ENCODE results near the gene CUBN.
A peak's percentile ranks its signal among the peaks of the same experiment; 100 is the strongest.

CUBN gene

GRCh38 chr10:16944986-16945385, 184.6 kb downstream of the CUBN start:
- no peak for DNase-seq

- peak; percentile 71 for DNase-seq
Measured at GRCh38 chr10:16944402-16944801, 185.2 kb downstream of the CUBN start.

GRCh38 chr10:16943295-16944285, 186.0 kb downstream of the CUBN start:
- DNase-seq: peak; percentile 63

GRCh38 chr10:16942381-16943078, 187.1 kb downstream of the CUBN start:
- peak; percentile 35 for DNase-seq

GRCh38 chr10:16941870-16942269, 187.7 kb downstream of the CUBN start:
- DNase-seq: peak; percentile 73

GRCh38 chr10:16941067-16941466, 188.5 kb downstream of the CUBN start:
- no peak for DNase-seq

GRCh38 chr10:16938952-16939351, 190.7 kb downstream of the CUBN start:
- DNase-seq: no peak

GRCh38 chr10:16934461-16934860, 195.2 kb downstream of the CUBN start:
- DNase-seq: no peak

- peak; percentile 20 for DNase-seq
Measured at GRCh38 chr10:16933783-16934182, 195.8 kb downstream of the CUBN start.

- DNase-seq: no peak
Measured at GRCh38 chr10:16931930-16932329, 197.7 kb downstream of the CUBN start.

- no peak for DNase-seq
Measured at GRCh38 chr10:16930540-16930939, 199.1 kb downstream of the CUBN start.

- DNase-seq: no peak
Measured at GRCh38 chr10:16929069-16929468, 200.5 kb downstream of the CUBN start.

- peak; percentile 71 for DNase-seq
Measured at GRCh38 chr10:16927546-16927945, 202.1 kb downstream of the CUBN start.

- no peak for DNase-seq
Measured at GRCh38 chr10:16923726-16924125, 205.9 kb downstream of the CUBN start.

- DNase-seq: no peak
Measured at GRCh38 chr10:16923309-16923708, 206.3 kb downstream of the CUBN start.

- no peak for DNase-seq
Measured at GRCh38 chr10:16919121-16919982, 210.3 kb downstream of the CUBN start.

- DNase-seq: no peak
Measured at GRCh38 chr10:16916496-16916895, 213.1 kb downstream of the CUBN start.

- no peak for DNase-seq
Measured at GRCh38 chr10:16915300-16915699, 214.3 kb downstream of the CUBN start.

- DNase-seq: no peak
Measured at GRCh38 chr10:16913266-16913665, 216.3 kb downstream of the CUBN start.

GRCh38 chr10:16910793-16911164, 218.8 kb downstream of the CUBN start:
- DNase-seq: no peak

- DNase-seq: no peak
Measured at GRCh38 chr10:16909961-16910792, 219.4 kb downstream of the CUBN start.

GRCh38 chr10:16909271-16909767, 220.3 kb downstream of the CUBN start:
- peak; percentile 34 for DNase-seq

All from fibroblast of skin of back (primary cell).